Mesenchymal stem cell (in vitro differentiated cells and primary cell): ENCODE results near the gene SCRN2.

ENCODE experiments used
- DNase-seq: peaks from one replicate; pipeline ENCODE4 v3.0.0-alpha.2; 2013
- H2AFZ ChIP-seq: one replicate; pipeline ENCODE4 v1.6.1; 2013; ENCODE audit warnings: low read depth, mild to moderate bottlenecking, control low read depth, inconsistent platforms, low read length, moderate library complexity
- H2AK5ac ChIP-seq: 2 replicates; pipeline ENCODE4 v1.6.1; 2013; ENCODE audit warnings: low read length, moderate library complexity, mild to moderate bottlenecking, inconsistent platforms; ENCODE audit not compliant: severe bottlenecking
- H2BK120ac ChIP-seq: one replicate; pipeline ENCODE4 v1.6.1; 2013; ENCODE audit warnings: low read depth, mild to moderate bottlenecking, inconsistent platforms, low read length, moderate library complexity
- H2BK12ac ChIP-seq, 2 experiments: one replicate each; pipeline ENCODE4 v1.6.1; 2013; ENCODE audit warnings: inconsistent platforms in 2 of 2, low read length in 2 of 2, mild to moderate bottlenecking in 2 of 2, moderate library complexity in 2 of 2, control low read depth in 1 of 2
- H2BK15ac ChIP-seq: one replicate; pipeline ENCODE4 v1.6.1; 2013; ENCODE audit warnings: mild to moderate bottlenecking, low read depth, inconsistent platforms; ENCODE audit not compliant: poor library complexity, severe bottlenecking
- H2BK5ac ChIP-seq: 2 replicates; pipeline ENCODE4 v1.6.1; 2013; ENCODE audit warnings: low read depth, mild to moderate bottlenecking, low read length, control low read depth, inconsistent platforms; ENCODE audit not compliant: poor library complexity, severe bottlenecking
- H3K14ac ChIP-seq, 2 experiments: one replicate each; pipeline ENCODE4 v1.6.1; 2013; ENCODE audit warnings: inconsistent platforms in 2 of 2, low read length in 2 of 2, control low read depth in 1 of 2, mild to moderate bottlenecking in 1 of 2, moderate library complexity in 1 of 2
- H3K18ac ChIP-seq, 2 experiments: one replicate each; pipeline ENCODE4 v1.6.1; 2013; ENCODE audit warnings: inconsistent platforms in 2 of 2, low read length in 2 of 2, control low read depth in 1 of 2, low read depth in 1 of 2, mild to moderate bottlenecking in 1 of 2
- H3K23ac ChIP-seq, 2 experiments: one replicate each; pipeline ENCODE4 v1.6.1; 2013; ENCODE audit warnings: inconsistent platforms in 2 of 2, low read length in 2 of 2, mild to moderate bottlenecking in 2 of 2, moderate library complexity in 2 of 2, control low read depth in 1 of 2
- H3K27ac ChIP-seq: 2 replicates; pipeline ENCODE4 v1.5.1; 2013; ENCODE audit warnings: mild to moderate bottlenecking, moderate library complexity, low read length, control low read depth, inconsistent platforms; ENCODE audit not compliant: poor library complexity, severe bottlenecking
- H3K27me3 ChIP-seq, 2 experiments: 2 replicates each; pipeline versions ENCODE4 v1.6.1 to v1.7.0; 2013; ENCODE audit warnings: low read length in 2 of 2, mild to moderate bottlenecking in 2 of 2, moderate library complexity in 2 of 2, control low read depth in 1 of 2, inconsistent platforms in 1 of 2; ENCODE audit not compliant: control insufficient read depth in 1 of 2, insufficient read depth in 1 of 2
- H3K36me3 ChIP-seq, 2 experiments: 2 replicates each; pipeline versions ENCODE4 v1.6.1 to v1.7.0; 2013; ENCODE audit warnings: low read length in 2 of 2, control low read depth in 1 of 2, inconsistent platforms in 1 of 2, low read depth in 1 of 2, mild to moderate bottlenecking in 1 of 2; ENCODE audit not compliant: insufficient read depth in 2 of 2, control insufficient read depth in 1 of 2
- H3K4ac ChIP-seq, 2 experiments: one replicate each; pipeline ENCODE4 v1.6.1; 2013; ENCODE audit warnings: inconsistent platforms in 2 of 2, low read length in 2 of 2, mild to moderate bottlenecking in 2 of 2, moderate library complexity in 2 of 2, control low read depth in 1 of 2, low read depth in 1 of 2
- H3K4me1 ChIP-seq: 2 replicates; pipeline ENCODE4 v1.6.1; 2013; ENCODE audit warnings: low read depth, low read length, control low read depth; ENCODE audit not compliant: control insufficient read depth, insufficient read depth
- H3K4me2 ChIP-seq: 2 replicates; pipeline ENCODE4 v1.6.1; 2013; ENCODE audit warnings: low read length, mild to moderate bottlenecking, inconsistent platforms; ENCODE audit not compliant: poor library complexity, severe bottlenecking
- H3K4me3 ChIP-seq, 2 experiments: 2 replicates each; pipeline versions ENCODE4 v1.5.1 to v1.7.0; 2013; ENCODE audit warnings: low read length in 2 of 2, mild to moderate bottlenecking in 2 of 2, control low read depth in 1 of 2, low read depth in 1 of 2; ENCODE audit not compliant: insufficient read depth in 1 of 2
- H3K79me1 ChIP-seq: replicated peaks from 2 replicates; pipeline ENCODE4 v1.6.1; 2013; ENCODE audit warnings: mild to moderate bottlenecking, control low read depth, low read length, inconsistent platforms; ENCODE audit not compliant: poor library complexity, severe bottlenecking
- H3K9ac ChIP-seq: 2 replicates; pipeline ENCODE4 v1.7.0; 2013; ENCODE audit warnings: mild to moderate bottlenecking, low read length, moderate library complexity
- H3K9me3 ChIP-seq: 2 replicates; pipeline ENCODE4 v1.7.0; 2013; ENCODE audit warnings: mild to moderate bottlenecking, low read length; ENCODE audit not compliant: control insufficient read depth
- H4K8ac ChIP-seq: one replicate; pipeline ENCODE4 v1.6.1; 2013; ENCODE audit warnings: inconsistent platforms, mild to moderate bottlenecking, low read length, moderate library complexity
- H4K91ac ChIP-seq: one replicate; pipeline ENCODE4 v1.6.1; 2013; ENCODE audit warnings: mild to moderate bottlenecking, low read length, inconsistent platforms
- WGBS: methylation state at CpG from one replicate; pipeline ENCODE4 v1.1.7; 2013; ENCODE audit warnings: mixed read lengths; 5-methylcytosine and 5-hydroxymethylcytosine counted together

The SCRN2 gene

GRCh38 chr17:47851764-47852112 is 10.7 kb upstream of the SCRN2 start:
- Histone ChIP-seq H3K4me2 (no peak overlapping the region), H4K8ac (no peak overlapping the region), H2AK5ac (no peak overlapping the region), H3K9ac (no peak overlapping the region), H2BK15ac (no peak overlapping the region), H2AFZ (no peak overlapping the region), H3K4me3 (no peak overlapping the region), H3K36me3 (no peaks in the 10 kb centered on the region), H3K14ac (no peak overlapping the region), H3K9me3 (no peaks in the 10 kb centered on the region), H3K23ac (no peak overlapping the region), H3K18ac (no peak overlapping the region), H3K4me1 (peaks cover 12% of the 10 kb centered on the region), H3K79me1 (no peaks in the 10 kb centered on the region), H2BK5ac (no peak overlapping the region), H2BK120ac (no peak overlapping the region), H4K91ac (no peak overlapping the region), H3K27ac (no peak overlapping the region), H3K4ac (no peak overlapping the region), H2BK12ac (no peak overlapping the region), H3K27me3 (peaks cover 93 to 95% of the 10 kb centered on the region in 2 experiments)
- DNase-seq = no peak
- 30% methylated on average over 11 of the region's 11 CpGs for WGBS

- Histone ChIP-seq H4K91ac (no peak within 1 kb of the TSS), H2AFZ (peak within 1 kb of the TSS; percentile 20), H2BK120ac (peak within 1 kb of the TSS; percentile 55), H2AK5ac (no peak within 1 kb of the TSS), H3K14ac (no peak within 1 kb of the TSS), H3K27me3 (peaks cover 93 to 95% of the 10 kb centered on the region in 2 experiments), H2BK5ac (no peak within 1 kb of the TSS), H3K18ac (no peak within 1 kb of the TSS), H4K8ac (no peak within 1 kb of the TSS), H3K4me1 (peaks cover 12% of the 10 kb centered on the region), H2BK15ac (no peak within 1 kb of the TSS), H3K79me1 (no peaks in the 10 kb centered on the region), H3K4ac (no peak within 1 kb of the TSS), H3K36me3 (no peaks in the 10 kb centered on the region), H3K9ac (peak within 1 kb of the TSS; percentile 32), H3K4me3 (peak within 1 kb of the TSS; percentile 39 to 61), H3K4me2 (peak within 1 kb of the TSS; percentile 78), H3K9me3 (no peaks in the 10 kb centered on the region), H2BK12ac (peak within 1 kb of the TSS in 1 of 2 experiments; percentile 76), H3K27ac (no peak within 1 kb of the TSS), H3K23ac (no peak within 1 kb of the TSS)
- 2% methylated on average over 44 of the region's 71 CpGs for WGBS
- peak; percentile 60 for DNase-seq
Observed at GRCh38 chr17:47850692-47851573, 9.9 kb upstream of the SCRN2 start, which contains the start of gene SP6. TSS of gene SP6 (minus strand) at chr17:47851163. CDS start at chr17:47848429, 2,734 bp downstream.

- H2BK12ac ChIP-seq = no peak overlapping the region
- no peak overlapping the region for H2AK5ac ChIP-seq
- peak overlapping the region in 1 of 2 experiments; percentile 61 for H3K4me3 ChIP-seq
- peaks cover 12% of the 10 kb centered on the region for H3K4me1 ChIP-seq
- peaks cover 92 to 95% of the 10 kb centered on the region in 2 experiments for H3K27me3 ChIP-seq
- H2AFZ ChIP-seq = no peak overlapping the region
- peak overlapping the region; percentile 32 for H3K9ac ChIP-seq
- no peak overlapping the region for H2BK120ac ChIP-seq
- no peak overlapping the region for H3K27ac ChIP-seq
- H4K91ac ChIP-seq = no peak overlapping the region
- no peaks in the 10 kb centered on the region for H3K79me1 ChIP-seq
- H2BK5ac ChIP-seq = no peak overlapping the region
- H3K23ac ChIP-seq = no peak overlapping the region
- no peak overlapping the region for H4K8ac ChIP-seq
- no peak overlapping the region for H3K14ac ChIP-seq
- peak overlapping the region; percentile 78 for H3K4me2 ChIP-seq
- no peaks in the 10 kb centered on the region for H3K9me3 ChIP-seq
- 20% methylated on average over 9 of the region's 9 CpGs for WGBS
- H2BK15ac ChIP-seq = no peak overlapping the region
- H3K4ac ChIP-seq = no peak overlapping the region
- no peak overlapping the region for H3K18ac ChIP-seq
- no peak for DNase-seq
- no peaks in the 10 kb centered on the region for H3K36me3 ChIP-seq
Observed at GRCh38 chr17:47850373-47850691, 9.3 kb upstream of the SCRN2 start.

GRCh38 chr17:47848198-47848513 is 7.1 kb upstream of the SCRN2 start:
- WGBS = 38% methylated on average over 14 of the region's 23 CpGs
- no peak overlapping the region for H4K8ac ChIP-seq

More at GRCh38 chr17:47848198-47848513, 7.1 kb upstream of the SCRN2 start:
- Histone ChIP-seq H3K4me2 (no peak overlapping the region), H3K23ac (no peak overlapping the region), H2BK12ac (no peak overlapping the region), H3K36me3 (no peaks in the 10 kb centered on the region), H3K27me3 (peaks cover 75 to 87% of the 10 kb centered on the region in 2 experiments), H3K9ac (no peak overlapping the region), H3K14ac (no peak overlapping the region), H3K4me3 (no peak overlapping the region), H3K18ac (no peak overlapping the region), H3K9me3 (no peaks in the 10 kb centered on the region), H3K4ac (no peak overlapping the region), H2BK120ac (no peak overlapping the region), H2AK5ac (no peak overlapping the region), H3K79me1 (no peaks in the 10 kb centered on the region), H2BK5ac (no peak overlapping the region), H4K91ac (no peak overlapping the region), H2AFZ (no peak overlapping the region), H3K4me1 (peaks cover 12% of the 10 kb centered on the region), H3K27ac (no peak overlapping the region), H2BK15ac (no peak overlapping the region)
- no peak for DNase-seq
